ENCODE results near the gene TLE2. TPM values are rescaled to one million over a fixed set of nuclear protein-coding genes. Genes with fewer than 3 reads are reported as not detected.
A peak's percentile ranks its signal among the peaks of the same experiment; 100 is the strongest.

TLE2 gene
- total RNA-seq, 4 donors from 2014 or later = 18.2 to 35.6 (median 27.3) TPM

DNA sequence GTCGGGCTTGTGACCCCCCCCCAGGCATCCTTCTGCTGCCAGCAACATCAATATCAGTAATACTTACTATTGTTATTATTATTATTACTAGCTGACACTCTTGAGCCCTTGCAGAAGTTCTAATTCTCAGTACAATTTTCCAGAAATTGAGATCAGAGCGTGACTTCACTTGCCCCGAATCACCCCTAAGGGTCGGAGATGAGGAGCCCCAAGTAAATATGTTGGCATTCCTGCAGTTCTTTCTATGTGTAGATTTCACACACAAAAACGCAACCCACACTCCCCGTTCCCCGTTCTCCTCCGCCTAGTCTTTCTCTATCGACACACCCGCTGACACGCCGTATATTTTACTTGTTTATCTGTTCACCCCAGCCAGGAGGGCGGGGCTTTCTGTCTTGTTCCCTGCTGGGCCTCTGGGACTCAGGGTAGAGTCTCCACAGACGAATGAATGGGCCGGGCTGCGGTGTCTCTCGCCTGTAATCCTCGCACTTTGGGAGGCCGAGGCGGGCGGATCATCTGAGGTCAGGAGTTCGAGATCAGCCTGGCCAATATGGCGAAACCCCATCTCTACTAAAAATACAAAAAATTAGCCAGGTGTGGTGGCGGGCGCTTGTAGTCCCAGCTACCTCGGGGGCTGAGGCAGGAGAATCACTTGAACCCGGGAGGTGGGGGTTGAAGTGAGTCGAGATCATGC is 18.6 kb upstream of the TLE2 start:
- peak; percentile 96 to 97 for DNase-seq (ENCODE audit: low spot score in 2 of 2)
- H3K9me3 ChIP-seq = no peaks in the 10 kb centered on the region
- H3K4me1 ChIP-seq = peaks cover 31% of the 10 kb centered on the region
- H3K27me3 ChIP-seq = no peaks in the 10 kb centered on the region
- no peaks in the 10 kb centered on the region for H3K36me3 ChIP-seq
- H3K27ac ChIP-seq = peak overlapping the region; percentile 91
- peak in 1 of 2 donors; percentile 23 for TF ChIP-seq POLR2A (IDR thresholded peaks at IDR 0.05)
- TF ChIP-seq EP300 (IDR thresholded peaks at IDR 0.05) = no peak
- peak overlapping the region; percentile 56 for H3K4me3 ChIP-seq
- WGBS = 9% methylated on average over 28 of the region's 28 CpGs

DNA sequence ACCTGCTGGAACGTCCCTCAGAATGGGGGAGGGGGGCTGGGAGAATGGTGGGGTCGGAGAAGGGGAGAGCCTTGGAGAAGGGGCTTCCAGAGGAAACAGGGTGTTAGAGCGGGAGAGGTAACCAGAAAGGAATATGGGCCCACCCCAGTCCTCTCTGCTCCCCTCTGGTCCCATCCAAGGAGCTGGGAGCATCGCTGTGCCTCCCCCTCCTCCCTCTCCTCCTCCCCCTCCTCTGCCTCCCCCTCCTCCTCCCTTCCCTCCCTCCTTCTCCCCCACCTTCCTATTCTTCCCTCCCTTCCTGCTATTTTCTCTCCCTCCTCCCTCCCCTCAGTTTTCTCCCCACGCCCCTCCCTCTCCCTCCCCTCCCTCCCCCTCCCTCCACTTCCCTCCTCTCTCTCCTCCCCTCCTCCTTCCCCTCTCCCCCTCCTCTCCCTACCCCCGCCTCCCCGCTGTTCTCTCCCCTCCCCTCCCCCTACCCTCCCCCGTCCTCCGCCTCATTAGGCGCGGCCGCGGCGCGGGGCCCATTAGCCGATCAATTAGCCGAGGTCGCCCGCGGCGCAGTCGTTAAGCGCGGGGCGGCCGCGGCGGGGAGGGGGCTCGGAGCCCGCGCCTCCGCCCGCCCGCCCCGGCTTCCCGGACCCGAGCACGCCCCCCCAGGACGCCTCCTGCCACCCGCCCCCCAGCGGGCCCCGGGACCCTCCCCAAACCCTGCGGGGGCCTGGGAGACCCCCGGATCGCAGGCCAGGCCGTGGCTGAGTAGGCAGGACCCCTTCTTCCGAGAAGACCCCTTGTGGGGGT is 17.8 kb upstream of the TLE2 start:
- peak overlapping the region; percentile 56 for H3K4me3 ChIP-seq
- H3K9me3 ChIP-seq = no peaks in the 10 kb centered on the region
- no peak for DNase-seq (ENCODE audit: low spot score in 2 of 2)
- peak overlapping the region; percentile 91 for H3K27ac ChIP-seq
- WGBS = 20% methylated on average over 6 of the region's 47 CpGs
- no peaks in the 10 kb centered on the region for H3K27me3 ChIP-seq
- peaks cover 38% of the 10 kb centered on the region for H3K4me1 ChIP-seq
- H3K36me3 ChIP-seq = no peaks in the 10 kb centered on the region
- TF ChIP-seq, protein P1, sequence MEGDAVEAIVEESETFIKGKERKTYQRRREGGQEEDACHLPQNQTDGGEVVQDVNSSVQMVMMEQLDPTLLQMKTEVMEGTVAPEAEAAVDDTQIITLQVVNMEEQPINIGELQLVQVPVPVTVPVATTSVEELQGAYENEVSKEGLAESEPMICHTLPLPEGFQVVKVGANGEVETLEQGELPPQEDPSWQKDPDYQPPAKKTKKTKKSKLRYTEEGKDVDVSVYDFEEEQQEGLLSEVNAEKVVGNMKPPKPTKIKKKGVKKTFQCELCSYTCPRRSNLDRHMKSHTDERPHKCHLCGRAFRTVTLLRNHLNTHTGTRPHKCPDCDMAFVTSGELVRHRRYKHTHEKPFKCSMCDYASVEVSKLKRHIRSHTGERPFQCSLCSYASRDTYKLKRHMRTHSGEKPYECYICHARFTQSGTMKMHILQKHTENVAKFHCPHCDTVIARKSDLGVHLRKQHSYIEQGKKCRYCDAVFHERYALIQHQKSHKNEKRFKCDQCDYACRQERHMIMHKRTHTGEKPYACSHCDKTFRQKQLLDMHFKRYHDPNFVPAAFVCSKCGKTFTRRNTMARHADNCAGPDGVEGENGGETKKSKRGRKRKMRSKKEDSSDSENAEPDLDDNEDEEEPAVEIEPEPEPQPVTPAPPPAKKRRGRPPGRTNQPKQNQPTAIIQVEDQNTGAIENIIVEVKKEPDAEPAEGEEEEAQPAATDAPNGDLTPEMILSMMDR (IDR thresholded peaks at IDR 0.05) = no peak
- TF ChIP-seq POLR2A (IDR thresholded peaks at IDR 0.05) = no peak
- TF ChIP-seq EP300 (IDR thresholded peaks at IDR 0.05) = no peak
- no peak for TF ChIP-seq POLR2AphosphoS5 (IDR thresholded peaks at IDR 0.05)

DNA sequence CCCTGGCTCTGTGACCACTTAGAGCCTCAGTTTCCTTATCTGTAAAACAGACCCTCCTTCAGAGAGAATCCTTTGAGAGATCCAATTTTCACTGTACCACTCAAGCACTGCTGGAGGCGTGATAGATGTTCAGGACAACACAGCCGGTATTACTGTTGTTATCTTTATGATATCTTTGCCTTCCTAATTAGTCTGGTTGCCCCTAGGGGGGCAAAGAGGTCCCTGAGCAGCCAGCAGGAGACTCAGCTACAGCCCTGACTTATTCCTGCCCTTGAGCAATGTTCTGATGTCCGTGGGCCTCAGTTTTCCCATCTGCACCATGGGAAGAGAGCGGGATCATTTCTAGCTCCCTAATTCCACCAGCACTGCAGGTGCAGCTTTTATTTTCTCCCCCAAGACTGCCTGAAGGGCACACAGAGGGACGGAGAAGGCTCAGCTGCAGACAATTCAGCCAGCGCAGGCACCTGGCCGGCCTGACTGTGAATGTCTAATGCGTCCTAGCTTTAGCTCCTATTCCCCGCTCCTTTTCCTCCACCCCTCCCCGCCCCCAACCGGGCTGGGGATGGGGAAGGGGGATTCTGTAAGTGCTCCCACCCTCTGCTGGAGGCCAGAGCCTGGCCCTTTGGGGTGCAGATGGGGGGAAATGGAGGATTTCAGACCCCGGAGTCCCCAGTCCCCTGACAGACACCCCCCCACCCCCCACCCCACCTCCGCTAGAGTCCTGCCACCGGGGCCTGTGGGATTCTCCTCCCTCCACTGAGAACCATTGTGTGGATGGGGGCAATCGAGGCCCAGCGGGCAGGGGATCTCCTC is 17.0 kb upstream of the TLE2 start:
- H3K27ac ChIP-seq = peak overlapping the region; percentile 45
- TF ChIP-seq, protein P1 (IDR thresholded peaks at IDR 0.05) = no peak
- TF ChIP-seq EP300 (IDR thresholded peaks at IDR 0.05) (no peak), POLR2A (IDR thresholded peaks at IDR 0.05) (no peak), POLR2AphosphoS5 (IDR thresholded peaks at IDR 0.05) (no peak)
- no peaks in the 10 kb centered on the region for H3K9me3 ChIP-seq
- no peak overlapping the region for H3K4me3 ChIP-seq
- 41% methylated on average over 10 of the region's 16 CpGs for WGBS
- H3K4me1 ChIP-seq = peaks cover 40% of the 10 kb centered on the region
- no peak for DNase-seq (ENCODE audit: low spot score in 2 of 2)
- no peaks in the 10 kb centered on the region for H3K27me3 ChIP-seq
- no peaks in the 10 kb centered on the region for H3K36me3 ChIP-seq

DNA sequence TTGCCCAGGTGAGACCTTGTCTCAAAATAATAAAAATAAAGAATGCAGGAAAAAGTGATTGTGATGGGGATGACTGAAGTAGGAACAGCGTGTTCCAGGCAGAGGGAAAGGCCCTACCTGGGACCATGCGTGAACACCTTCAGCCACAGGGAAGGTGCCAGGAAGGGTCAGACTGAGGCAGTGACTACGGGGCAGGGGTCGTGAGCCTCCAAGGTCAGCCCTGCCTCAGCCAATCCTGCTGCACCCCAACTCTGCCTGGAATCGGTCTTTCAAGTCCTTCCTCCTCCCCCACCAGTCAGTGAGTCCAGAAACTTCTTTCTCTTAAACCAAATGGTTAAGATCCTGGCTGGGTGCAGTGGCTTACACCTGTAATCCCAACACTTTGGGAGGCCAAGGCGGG is 16.1 kb upstream of the TLE2 start:
- no peak overlapping the region for H3K4me3 ChIP-seq
- H3K4me1 ChIP-seq = peaks cover 33% of the 10 kb centered on the region
- TF ChIP-seq POLR2AphosphoS5 (IDR thresholded peaks at IDR 0.05) = no peak
- no peaks in the 10 kb centered on the region for H3K36me3 ChIP-seq
- H3K27me3 ChIP-seq = no peaks in the 10 kb centered on the region
- H3K27ac ChIP-seq = no peak overlapping the region
- DNase-seq (ENCODE audit: low spot score in 2 of 2) = no peak
- H3K9me3 ChIP-seq = no peaks in the 10 kb centered on the region
- 67% methylated on average over 6 of the region's 6 CpGs for WGBS

DNA sequence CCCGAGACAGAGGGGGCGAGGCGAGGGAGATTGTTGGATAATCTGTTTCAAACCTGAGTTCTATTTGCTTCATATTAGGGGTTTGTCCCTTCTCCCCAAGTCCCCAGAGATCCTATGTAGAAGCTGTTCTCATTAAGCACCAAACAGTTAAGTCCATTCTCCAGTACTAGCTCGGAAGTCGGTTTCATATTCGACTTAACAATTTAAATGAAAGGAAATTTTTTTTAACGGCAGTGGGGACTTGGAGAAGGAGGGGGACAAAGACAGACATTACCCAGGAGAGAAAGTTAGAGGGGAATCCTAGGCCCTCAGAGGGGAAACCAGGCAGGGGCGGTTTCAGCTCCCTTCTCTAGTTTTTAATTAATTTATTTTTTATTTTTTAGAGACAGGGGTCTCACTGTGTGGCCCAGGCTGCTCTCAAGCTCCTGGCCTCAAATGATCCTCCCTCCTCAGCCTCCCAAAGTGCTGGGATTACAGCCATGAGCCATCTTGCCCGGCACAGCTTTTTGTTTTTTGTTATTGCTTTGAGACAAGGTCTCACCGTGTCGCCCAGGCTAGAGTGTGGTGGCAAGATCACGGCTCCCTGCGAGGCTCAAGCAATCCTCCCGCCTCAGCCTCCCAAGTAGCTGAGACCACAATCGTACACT is 13.7 kb upstream of the TLE2 start:
- peaks cover 28% of the 10 kb centered on the region for H3K4me1 ChIP-seq
- H3K4me3 ChIP-seq = no peak overlapping the region
- H3K36me3 ChIP-seq = no peaks in the 10 kb centered on the region
- H3K27me3 ChIP-seq = no peaks in the 10 kb centered on the region
- 37% methylated on average over 15 of the region's 15 CpGs for WGBS
- H3K27ac ChIP-seq = no peak overlapping the region
- TF ChIP-seq POLR2A (IDR thresholded peaks at IDR 0.05) (no peak), POLR2AphosphoS5 (IDR thresholded peaks at IDR 0.05) (no peak), EP300 (IDR thresholded peaks at IDR 0.05) (no peak)
- TF ChIP-seq, protein P1 (IDR thresholded peaks at IDR 0.05) = no peak
- no peak for DNase-seq (ENCODE audit: low spot score in 2 of 2)
- H3K9me3 ChIP-seq = no peaks in the 10 kb centered on the region

Data from suprapubic skin (tissue), 4 donors.